SK-MEL-5 (cell line): ENCODE data around the gene NBEA. TPM values are rescaled to one million over a fixed set of nuclear protein-coding genes. Genes with fewer than 3 reads are reported as not detected.
"Not testable (repeated sequence)": the region's sequence is repeated elsewhere in the genome, so short reads cannot be mapped to it uniquely, and the experiment has no call there.

Experiments used
- DNase-seq: peaks from one replicate; pipeline ENCODE4 v3.0.0-alpha.2; 2016; ENCODE audit warnings: low read depth, low spot score
- in situ Hi-C: cut with HindIII; loops from 2 replicates; pipeline ENCODE4 v1.10.0; 2016; ENCODE audit warnings: low sequenced_read_pairs, high pct_unique_total_duplicates, low pct_unique_long_range_greater_than_20kb
- total RNA-seq: library from RNA; depleted of rRNA; stranded (reverse); fragments of >200 nt; shearing (Covaris generic); gene quantifications from 2 replicates; pipeline ENCODE4 v1.2.3, GENCODE V29; 2014

The NBEA gene
- total RNA-seq, 1 experiment from 2014 or later: 7.8 TPM

DNA sequence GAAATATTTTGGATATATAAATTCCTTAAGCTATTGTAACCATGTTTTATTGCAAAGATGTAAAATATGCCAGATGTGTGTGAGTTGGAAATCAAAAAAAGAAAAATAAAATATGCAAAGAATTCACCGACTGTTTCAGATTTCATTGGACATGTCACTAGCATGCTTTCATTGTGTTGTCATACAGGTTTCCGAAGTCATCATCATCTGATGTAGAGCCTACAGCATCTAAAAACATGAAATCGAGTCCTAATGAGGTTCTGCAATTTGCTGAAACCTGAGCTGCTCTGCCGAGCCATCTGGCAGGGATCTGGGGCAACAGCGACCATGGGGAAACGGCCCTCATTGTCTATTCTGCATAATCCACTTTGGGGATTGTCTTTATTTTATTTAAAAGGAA, 730.5 kb downstream of the NBEA start:
- DNase-seq: no peak
- in situ Hi-C loops: no loop called here

- DNase-seq: no peak
- in situ Hi-C loops: no loop called here
Observed at GRCh38 chr13:35675651-35676050, 733.6 kb downstream of the NBEA start.

- DNase-seq, in situ Hi-C loops: not testable (repeated sequence)
Observed at GRCh38 chr13:35677863-35678262, 735.8 kb downstream of the NBEA start.

- in situ Hi-C loops: no loop called here
- DNase-seq: no peak
Observed at GRCh38 chr13:35681685-35682084, 739.6 kb downstream of the NBEA start.

DNA sequence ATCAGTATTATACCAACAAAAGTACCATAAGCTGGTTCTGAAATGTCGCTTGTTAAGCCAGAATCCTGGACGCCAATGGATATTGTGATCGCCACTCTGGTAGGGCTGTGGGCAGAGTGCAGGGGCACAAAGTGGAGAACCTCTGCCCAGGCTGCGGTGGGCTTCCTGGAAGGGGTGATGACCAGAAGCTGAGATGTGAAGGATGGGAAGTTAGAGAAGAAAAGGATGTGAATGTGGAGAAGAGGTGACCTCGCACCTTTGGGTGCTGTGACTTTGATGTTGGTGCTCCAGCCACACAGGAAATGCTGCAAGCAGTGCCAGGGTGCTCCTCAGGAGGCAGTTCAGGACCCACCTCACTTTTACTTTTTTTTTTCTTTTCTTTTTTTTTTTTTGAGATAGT, 742.4 kb downstream of the NBEA start:
- in situ Hi-C loops: no loop called here
- DNase-seq: no peak

DNA sequence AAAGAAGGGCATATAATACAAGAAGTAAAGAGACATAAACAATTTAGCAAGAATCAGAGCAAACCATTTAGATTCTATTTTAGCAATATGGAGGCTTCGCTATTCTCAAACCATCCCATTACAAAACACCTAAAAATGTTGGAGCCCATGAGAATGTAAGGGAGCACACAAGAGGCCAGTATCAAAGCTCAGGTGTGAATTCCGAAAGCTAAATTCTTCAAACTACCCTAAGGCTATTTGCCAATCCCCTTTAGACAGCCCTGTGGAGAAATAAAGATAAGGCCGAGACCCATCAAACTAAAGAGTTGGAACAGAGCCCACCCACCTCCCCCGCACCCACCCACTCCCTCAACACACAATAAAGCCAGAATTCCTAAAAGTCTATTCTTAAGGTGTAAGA, 745.3 kb downstream of the NBEA start:
- no peak for DNase-seq
- in situ Hi-C loops: no loop called here

DNA sequence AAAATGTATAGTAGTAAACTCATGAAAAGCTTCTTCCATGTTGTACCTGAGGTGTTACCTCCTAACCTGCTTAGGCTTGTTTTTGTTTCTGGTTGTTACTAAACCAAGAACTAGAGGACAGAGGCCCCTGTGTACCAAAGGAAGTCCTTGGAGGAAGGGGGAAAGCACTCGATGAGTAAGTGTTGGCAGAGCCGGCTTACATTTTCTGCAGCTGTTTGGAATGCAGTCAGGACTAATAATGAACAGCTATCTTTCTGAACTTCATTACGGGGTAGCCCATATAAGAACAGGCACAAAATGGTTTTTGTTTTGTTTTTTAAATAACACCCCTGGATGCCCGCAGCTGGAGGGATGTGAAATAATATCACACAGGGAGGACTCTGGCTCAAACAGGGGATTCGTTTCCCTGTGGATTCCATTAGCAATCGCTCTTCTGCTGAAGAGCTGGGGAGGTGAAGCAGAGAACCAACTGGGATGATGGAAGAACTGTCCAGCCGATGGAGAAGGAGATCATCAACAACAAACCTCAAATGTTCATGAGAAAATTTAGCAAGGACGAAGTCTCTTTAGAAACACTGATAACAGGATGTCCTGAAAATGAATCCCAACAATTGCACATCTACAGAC, 748.6 kb downstream of the NBEA start:
- DNase-seq: no peak
- in situ Hi-C loops: no loop called here

DNA sequence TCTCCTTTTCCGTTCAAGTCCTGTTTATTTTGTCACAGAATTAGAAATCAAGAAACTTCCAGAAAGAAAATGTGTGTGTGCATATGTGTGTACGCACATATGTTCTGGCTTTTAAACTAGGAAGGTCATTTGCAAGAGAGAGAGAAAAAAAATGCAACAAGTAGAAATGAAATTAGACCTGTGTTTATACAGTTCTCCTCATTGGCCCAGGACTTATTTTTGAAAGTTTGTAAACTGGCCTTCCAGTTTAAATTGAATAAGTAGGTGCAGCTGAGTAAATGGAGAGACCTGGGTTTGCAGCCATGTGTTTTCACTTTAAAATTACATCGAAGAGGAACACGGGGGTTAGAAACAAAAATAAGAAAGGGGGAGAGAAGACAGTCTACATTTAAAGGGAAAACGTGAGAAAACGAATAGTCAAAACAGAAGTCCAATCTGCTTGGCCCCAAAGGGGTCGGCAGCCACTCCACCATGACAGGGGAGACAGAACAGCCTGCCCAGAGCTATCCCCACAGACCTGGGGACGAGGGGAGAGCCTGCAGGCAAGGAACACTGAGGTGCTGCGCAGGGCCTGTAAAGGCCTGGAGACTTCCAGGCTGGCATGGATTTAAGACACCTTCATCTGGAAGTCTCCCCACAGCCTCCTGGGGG, 751.2 kb downstream of the NBEA start:
- in situ Hi-C loops: no loop called here
- DNase-seq: no peak

DNA sequence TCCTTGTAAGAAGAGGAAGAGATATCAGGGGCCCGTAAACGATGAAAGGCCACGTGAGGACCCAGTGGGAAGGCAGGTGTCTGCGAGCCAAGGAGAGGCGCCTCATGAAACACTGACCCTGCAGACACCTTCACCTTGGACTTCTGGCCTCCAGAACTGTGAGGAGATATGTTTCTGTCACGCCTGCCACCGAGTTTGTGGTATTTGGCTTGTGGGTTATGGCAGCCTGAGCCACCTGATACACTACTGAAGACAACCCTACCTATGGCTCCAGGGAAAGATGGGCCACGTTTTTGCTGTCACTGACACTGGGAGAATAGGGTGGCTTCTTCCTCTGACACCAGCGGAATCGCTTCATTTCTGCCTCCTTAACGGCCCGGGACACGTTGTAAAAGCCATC, 752.0 kb downstream of the NBEA start:
- in situ Hi-C loops: no loop called here
- no peak for DNase-seq

DNA sequence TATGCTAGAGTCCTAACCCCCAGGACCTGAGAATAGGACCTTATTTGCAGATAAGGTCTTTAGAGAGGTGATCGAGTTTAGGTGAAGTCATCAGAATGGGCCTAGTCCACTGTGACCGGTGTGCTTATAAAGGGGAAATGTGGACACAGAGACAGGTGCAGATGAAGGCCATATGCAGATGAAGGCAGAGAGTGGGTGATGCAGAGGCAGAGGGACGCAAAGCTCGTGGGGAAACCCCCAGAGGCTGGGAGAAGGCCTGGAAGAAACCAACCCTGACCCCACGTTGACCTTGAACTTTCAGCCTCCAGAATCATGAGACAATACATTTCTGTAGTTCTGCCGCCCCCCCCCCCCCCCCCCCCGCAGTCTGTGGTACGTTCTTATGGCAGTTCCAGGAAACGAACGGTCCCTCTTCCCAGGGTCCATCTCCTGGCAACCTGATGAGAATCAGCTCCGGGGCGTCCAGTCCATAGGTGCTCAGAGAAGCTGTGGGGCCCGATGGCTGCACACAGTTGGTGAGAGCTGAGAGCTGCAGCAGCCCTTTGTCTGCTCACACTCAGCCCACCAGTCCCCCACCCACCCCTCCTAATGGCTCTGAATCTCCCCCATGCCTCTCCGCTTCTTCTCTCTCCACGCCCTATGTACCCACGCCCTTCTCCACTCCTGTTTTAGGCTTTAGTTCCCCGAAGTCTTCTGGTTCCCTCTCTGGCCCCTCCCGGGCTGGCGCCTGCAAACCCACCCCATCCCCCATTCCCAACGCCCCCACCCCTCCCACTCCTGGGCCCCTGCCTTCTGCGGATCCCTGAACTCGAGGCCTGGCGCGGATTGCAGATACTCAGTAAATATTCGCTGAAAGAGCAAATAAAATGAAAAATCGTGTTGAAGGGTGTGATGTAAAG, 752.7 kb downstream of the NBEA start:
- no peak for DNase-seq
- in situ Hi-C loops: no loop called here

DNA sequence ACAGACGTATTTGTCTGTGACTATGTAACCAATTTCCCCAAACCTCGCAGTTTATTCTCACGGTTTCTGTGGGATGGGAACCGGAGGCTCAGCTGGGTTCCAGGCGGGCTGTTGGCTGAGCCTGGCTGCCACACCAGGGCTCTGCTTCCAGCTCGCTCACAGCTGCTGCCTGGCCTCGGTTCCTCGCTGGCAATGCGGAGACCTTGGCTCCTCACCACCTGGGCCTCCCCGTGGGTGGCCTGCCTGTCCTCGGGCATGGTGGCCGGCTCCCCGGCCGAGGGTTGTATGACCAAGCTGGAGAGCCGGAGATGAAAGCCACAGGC, 753.3 kb downstream of the NBEA start:
- DNase-seq: no peak
- in situ Hi-C loops: no loop called here

GRCh38 chr13:35697186-35697730, 755.2 kb downstream of the NBEA start:
- no peak for DNase-seq
- in situ Hi-C loops: no loop called here

DNA sequence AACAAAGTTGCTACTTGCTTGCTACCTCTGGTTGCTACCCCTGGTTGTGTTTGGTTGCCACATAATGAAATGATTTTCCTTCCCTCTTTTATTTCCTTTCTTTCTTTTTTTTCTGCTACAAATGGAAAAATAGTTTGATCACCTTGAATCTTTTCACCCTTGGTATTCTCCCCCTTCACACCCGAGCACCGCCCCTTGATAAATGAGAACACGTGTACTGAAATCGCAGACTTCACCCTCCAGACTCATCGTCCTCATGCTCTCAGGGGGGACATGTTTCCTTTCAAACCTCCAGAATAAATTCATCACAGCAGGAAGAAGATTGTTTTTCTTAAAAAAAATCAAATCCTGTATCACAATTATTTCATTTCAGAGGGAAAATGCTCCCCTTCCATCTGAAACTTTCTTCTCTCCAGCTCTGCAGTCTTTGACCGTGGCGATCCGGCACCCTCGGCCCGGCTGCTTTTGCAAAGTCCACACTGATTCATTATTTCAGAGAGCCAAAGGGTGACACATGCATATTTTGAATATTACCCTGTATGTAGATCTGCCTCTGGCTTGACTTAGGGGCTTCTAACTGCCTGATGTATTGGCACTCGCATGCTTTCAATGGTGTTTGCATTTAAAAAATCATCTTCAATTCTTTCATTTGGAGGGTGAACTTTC, 757.0 kb downstream of the NBEA start:
- DNase-seq: no peak
- in situ Hi-C loops: no loop called here

GRCh38 chr13:35699825-35700510, 757.9 kb downstream of the NBEA start:
- in situ Hi-C loops: no loop called here
- no peak for DNase-seq

GRCh38 chr13:35700671-35701070, 758.6 kb downstream of the NBEA start:
- in situ Hi-C loops: no loop called here
- no peak for DNase-seq

- no peak for DNase-seq
- in situ Hi-C loops: no loop called here
Observed at GRCh38 chr13:35702316-35702715, 760.2 kb downstream of the NBEA start.

DNA sequence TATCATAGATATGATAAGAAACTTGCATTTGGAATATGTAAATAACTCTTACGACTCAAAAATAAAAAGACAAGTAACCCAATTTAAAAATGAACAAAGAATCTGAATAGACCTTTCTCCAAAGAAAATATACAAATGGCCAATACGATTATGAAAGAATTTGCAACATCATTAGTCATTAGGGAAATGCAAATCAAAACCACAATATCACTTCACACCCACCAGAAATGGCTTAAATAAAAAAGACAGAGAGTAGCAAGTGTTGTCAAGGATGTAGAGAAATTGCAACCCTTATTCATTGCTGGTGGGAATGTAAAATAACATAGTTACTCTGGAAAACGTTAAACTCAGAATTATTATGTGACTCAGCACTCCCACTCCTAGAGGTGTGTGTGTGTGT, 761.0 kb downstream of the NBEA start:
- DNase-seq: no peak
- in situ Hi-C loops: no loop called here

GRCh38 chr13:35704331-35704730, 762.3 kb downstream of the NBEA start:
- in situ Hi-C loops: no loop called here

More at GRCh38 chr13:35704331-35704730, 762.3 kb downstream of the NBEA start:
- no peak for DNase-seq
